ENCODE results near the gene SYNE1.
"Not testable (repeated sequence)": the region's sequence is repeated elsewhere in the genome, so short reads cannot be mapped to it uniquely, and the experiment has no call there.

The SYNE1 gene

GRCh38 chr6:152138344-152138743, 498.8 kb downstream of the SYNE1 start:
- DNase-seq (ENCODE audit: low spot score), result not testable (repeated sequence)

DNA sequence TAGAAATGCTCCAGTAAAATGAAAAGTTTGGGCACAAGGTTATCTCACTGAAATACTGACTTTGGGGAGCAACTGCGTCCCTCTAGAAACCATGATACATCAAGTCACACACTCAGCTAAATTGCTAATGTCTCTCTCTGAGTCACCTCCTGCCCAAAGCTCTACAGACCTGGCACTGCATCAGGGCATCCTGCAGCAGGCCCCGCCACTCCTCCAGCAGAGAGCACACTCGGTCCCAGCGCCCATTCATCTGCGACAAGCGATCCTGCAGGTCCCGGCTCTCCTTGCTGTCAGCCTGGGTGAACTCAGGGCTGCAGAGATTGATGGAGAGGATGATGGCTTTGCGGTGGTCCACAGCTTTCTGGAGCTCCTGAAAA, 500.7 kb downstream of the SYNE1 start:
- DNase-seq (ENCODE audit: low spot score), result no peak

- no peak for DNase-seq (ENCODE audit: low spot score)
Measured at GRCh38 chr6:152135755-152136448, 501.3 kb downstream of the SYNE1 start.

GRCh38 chr6:152130441-152130840, 506.7 kb downstream of the SYNE1 start:
- DNase-seq (ENCODE audit: low spot score), result no peak

DNA sequence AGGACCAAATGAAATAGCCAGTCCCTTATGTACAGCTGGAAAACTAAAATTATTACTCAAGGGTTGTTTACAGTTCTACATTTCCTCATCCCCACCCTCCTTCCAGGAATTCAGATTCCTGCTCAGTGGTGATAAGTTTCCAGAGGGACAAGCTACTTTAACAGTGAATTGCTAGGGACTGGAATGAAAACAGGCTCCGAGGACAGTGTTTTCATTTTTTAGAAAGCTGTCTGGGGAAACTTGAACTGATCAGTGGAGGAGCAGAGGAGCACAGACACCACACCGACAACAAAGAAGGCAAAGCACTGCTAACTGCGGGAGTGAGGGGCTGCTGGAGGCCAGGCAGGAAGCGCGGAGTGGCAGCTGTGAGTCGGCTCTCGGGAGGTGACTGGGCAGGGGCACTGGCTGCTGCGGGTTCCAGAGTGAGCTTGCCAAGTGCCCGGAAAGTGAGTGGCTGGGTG, 507.4 kb downstream of the SYNE1 start:
- DNase-seq (ENCODE audit: low spot score), result no peak

GRCh38 chr6:152127432-152128165, 509.6 kb downstream of the SYNE1 start:
- no peak for DNase-seq (ENCODE audit: low spot score)

- DNase-seq (ENCODE audit: low spot score), result peak; percentile 43
Measured at GRCh38 chr6:152124429-152125074, 512.6 kb downstream of the SYNE1 start.

GRCh38 chr6:152123076-152123475, 514.1 kb downstream of the SYNE1 start:
- DNase-seq (ENCODE audit: low spot score), result no peak

DNA sequence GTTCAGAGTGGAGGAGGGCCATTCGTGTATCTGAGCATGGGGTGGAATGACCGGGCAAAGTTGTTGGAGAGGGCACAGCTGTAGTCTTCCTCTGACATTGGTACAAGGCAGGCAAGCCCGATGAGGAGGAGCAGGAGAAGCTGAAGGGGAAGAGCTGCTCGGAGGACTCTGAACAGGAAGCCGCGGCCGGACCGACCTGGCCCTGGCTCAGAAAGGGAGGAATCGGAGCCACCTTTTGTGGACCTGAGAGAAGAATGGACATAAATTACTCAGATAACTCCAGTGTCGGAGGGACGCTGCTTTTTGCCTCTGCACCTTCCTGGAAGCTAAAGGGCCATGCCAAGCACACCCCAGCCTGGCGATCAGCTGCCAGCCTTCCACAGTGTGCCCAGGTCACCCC, 514.7 kb downstream of the SYNE1 start:
- DNase-seq (ENCODE audit: low spot score), result no peak

DNA sequence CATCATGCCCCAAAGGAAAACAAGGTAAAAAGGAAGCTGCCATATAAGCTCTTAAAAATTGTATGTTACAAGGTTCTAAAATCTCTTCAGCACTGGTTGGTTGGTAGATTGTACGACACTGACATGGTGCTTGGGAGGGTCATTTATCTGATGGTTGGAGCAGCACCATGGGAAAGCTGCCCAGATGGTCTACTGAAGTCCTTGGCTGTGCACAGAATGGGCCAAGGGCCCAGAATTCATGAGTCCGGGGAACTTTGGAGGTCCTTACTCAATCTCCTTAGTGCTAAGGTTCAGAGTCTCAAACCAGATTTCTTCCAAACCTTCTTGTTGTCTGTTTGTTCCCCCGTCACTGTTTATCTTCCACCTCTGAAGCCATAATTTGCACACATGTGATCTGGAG, 515.3 kb downstream of the SYNE1 start:
- no peak for DNase-seq (ENCODE audit: low spot score)

- no peak for DNase-seq (ENCODE audit: low spot score)
Measured at GRCh38 chr6:152119831-152120230, 517.3 kb downstream of the SYNE1 start.

DNA sequence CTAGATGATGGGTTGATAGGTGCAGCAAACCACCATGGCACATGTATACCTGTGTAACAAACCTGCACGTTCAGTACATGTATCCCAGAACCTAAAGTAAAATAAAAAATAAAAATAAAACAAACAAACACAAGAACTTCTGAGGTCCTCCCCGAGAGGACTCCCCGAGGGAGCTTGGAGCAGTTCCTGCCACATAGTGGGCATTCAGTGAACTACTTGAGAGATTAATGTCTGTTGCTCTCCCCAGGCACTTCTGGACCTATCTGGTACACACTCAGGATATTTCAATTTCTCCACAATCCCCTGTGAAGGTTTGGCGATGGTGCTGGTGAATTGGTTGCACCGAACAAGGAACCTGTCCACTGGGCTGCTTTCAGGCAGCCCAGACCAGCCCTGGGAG, 518.5 kb downstream of the SYNE1 start:
- no peak for DNase-seq (ENCODE audit: low spot score)

GRCh38 chr6:152118224-152118623, 518.9 kb downstream of the SYNE1 start:
- no peak for DNase-seq (ENCODE audit: low spot score)

DNA sequence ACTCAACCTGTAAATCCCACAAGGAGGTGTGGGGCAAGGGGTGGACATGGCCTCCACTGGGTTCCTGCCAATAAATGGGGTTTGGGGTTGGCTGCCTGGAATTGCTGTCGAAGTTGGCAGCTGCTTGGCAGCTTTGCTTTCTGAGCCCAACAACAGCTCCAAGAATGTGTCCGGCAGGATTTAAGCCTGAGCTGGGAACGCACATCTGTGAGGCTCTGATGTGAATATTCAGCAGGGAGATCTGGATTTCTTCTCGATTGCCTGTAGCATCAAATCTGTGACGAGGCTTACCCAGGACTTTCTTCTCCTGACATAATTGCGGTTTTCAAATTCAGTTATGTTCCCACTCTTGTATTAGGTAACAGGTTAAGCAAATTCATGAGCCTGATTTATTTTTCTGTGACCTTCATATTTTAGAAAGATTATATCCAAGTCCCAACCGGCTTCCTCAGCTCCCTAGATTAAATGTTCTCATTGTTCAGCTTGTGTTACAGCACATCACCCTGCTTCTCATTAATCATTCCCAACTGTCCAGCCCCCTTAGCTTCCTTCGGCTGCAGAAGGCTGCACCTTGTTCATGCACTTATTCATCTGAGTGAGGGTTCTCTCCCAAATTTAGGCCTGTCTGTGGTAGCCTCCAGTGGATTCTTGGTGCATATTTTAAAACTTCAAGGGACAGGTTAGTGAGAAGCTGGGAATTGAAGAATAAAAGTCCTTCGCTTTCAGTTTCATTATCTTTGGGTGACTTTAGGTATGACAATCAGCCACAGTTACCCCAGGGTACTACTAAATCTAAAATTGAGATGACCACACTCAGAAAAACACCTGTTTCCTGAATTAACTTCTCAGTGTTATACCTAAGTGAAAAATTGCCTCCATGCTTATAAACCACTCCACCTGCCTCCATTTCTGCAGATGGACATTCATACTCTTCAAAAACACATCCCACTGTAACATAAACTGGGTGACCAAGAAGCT, 519.7 kb downstream of the SYNE1 start:
- DNase-seq (ENCODE audit: low spot score), result no peak

- DNase-seq (ENCODE audit: low spot score), result no peak
Measured at GRCh38 chr6:152112491-152113261, 524.5 kb downstream of the SYNE1 start.

DNA sequence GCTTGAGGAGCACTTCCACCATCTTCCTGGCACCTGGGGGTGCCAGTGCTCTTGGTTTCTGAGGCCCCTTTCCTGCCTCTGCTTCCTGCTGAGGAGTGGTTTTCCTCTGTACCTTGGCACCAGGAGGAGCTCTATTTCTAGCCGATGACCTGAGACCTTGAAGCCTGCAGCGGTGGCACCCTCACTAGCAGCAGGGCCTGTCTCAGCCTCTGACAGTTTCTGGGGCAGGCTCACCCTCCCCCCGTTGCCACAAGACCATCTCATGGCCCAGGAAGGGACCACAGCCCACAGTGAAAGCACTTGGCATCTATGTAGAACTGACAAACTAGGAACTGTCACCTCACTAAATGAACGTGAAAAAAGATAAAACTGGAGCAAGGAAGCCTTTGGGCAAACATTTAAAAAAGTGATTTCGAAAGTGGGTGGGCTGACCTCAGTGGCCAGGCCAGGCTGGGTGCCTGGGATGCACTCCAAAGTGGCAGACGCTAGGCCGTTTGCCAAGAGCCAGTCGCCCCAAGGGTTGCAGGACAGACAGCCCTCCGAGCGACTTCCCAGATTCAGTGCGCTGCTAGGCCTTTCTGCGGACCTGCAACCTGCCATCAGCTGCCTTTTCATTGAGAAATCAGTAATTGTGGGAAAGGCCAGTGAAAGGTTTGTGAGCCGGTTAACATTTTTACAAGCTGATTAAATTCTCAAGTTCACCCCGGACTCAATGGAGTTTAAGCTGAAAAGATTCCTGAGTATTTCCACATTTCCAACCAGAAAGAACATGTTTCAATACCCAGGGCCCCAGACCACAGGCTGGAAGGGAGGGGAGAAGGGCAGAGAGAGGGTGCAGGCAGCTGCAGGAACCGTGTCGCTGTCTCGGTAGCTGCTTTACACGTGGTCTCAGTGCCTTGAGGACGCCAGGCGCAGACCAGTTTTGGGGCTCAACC, 526.0 kb downstream of the SYNE1 start:
- no peak for DNase-seq (ENCODE audit: low spot score)

GRCh38 chr6:152107973-152108372, 529.2 kb downstream of the SYNE1 start:
- DNase-seq (ENCODE audit: low spot score), result no peak

- no peak for DNase-seq (ENCODE audit: low spot score)
Measured at GRCh38 chr6:152100183-152100618, 537.0 kb downstream of the SYNE1 start.

GRCh38 chr6:152099446-152100182, 537.5 kb downstream of the SYNE1 start:
- DNase-seq (ENCODE audit: low spot score), result no peak

Data from D341Med (cell line).